Right forelimb (tissue), 1 donor: ENCODE measurements around the gene DNAJC5.

Experiments
- DNase-seq: peaks from one replicate; pipeline ENCODE4 v3.0.0-alpha.2; 2018

The DNAJC5 gene

GRCh38 chr20:63885264-63886053, 9.5 kb upstream of the DNAJC5 start:
- DNase-seq, result no peak

GRCh38 chr20:63886054-63886419, 8.9 kb upstream of the DNAJC5 start:
- DNase-seq, result no peak

GRCh38 chr20:63886921-63887320, 8.0 kb upstream of the DNAJC5 start:
- no peak for DNase-seq

- DNase-seq, result no peak
Observed at GRCh38 chr20:63889241-63890200, 5.4 kb upstream of the DNAJC5 start.

- no peak for DNase-seq
Observed at GRCh38 chr20:63890201-63890576, 4.7 kb upstream of the DNAJC5 start.

- no peak for DNase-seq
Observed at GRCh38 chr20:63890616-63891015, 4.3 kb upstream of the DNAJC5 start.

- no peak for DNase-seq
Observed at GRCh38 chr20:63891061-63892002, 3.6 kb upstream of the DNAJC5 start.

GRCh38 chr20:63892402-63892801, 2.5 kb upstream of the DNAJC5 start:
- DNase-seq, result no peak

- no peak for DNase-seq
Observed at GRCh38 chr20:63893999-63894357, 948 bp upstream of the DNAJC5 start.

- DNase-seq, result no peak
Observed at GRCh38 chr20:63895202-63895951, 451 bp downstream of the DNAJC5 start.

- no peak for DNase-seq
Observed at GRCh38 chr20:63895952-63896263, 982 bp downstream of the DNAJC5 start.

- no peak for DNase-seq
Observed at GRCh38 chr20:63896264-63897105, 1.6 kb downstream of the DNAJC5 start.

- DNase-seq, result no peak
Observed at GRCh38 chr20:63897978-63898561, 3.1 kb downstream of the DNAJC5 start.

- no peak for DNase-seq
Observed at GRCh38 chr20:63898882-63899558, 4.1 kb downstream of the DNAJC5 start.

- no peak for DNase-seq
Observed at GRCh38 chr20:63900413-63900812, 5.5 kb downstream of the DNAJC5 start.

GRCh38 chr20:63903796-63904561, 9.1 kb downstream of the DNAJC5 start:
- no peak for DNase-seq

GRCh38 chr20:63908008-63908682, 13.2 kb downstream of the DNAJC5 start:
- DNase-seq, result no peak

GRCh38 chr20:63911176-63911575, 16.2 kb downstream of the DNAJC5 start:
- DNase-seq, result no peak

GRCh38 chr20:63913768-63914167, 18.8 kb downstream of the DNAJC5 start:
- no peak for DNase-seq
